SK-N-SH (cell line): ENCODE data around the gene ABCA1. TPM values are rescaled to one million over a fixed set of nuclear protein-coding genes. Genes with fewer than 3 reads are reported as not detected.

Experiments used
- CTCF ChIA-PET: fragments of 300-600, 350-600 bp; formaldehyde crosslinking; extraction: SDS; loops from one replicate; lab custom pipeline; 2021; lab: Yijun Ruan, JAX
- POLR2A ChIA-PET: fragments of 350-600 bp; sonication (Branson Sonifier 250); formaldehyde crosslinking; extraction: SDS; loops from one replicate; lab custom pipeline; 2020; ENCODE audit warnings: antibody characterized with exemption, inconsistent platforms; lab: Yijun Ruan, JAX
- DNase-seq: peaks from one replicate; pipeline ENCODE4 v3.0.0; 2012
- H2AFZ ChIP-seq: fragments of 200-600 bp; sonication (generic); 2 replicates; pipeline ENCODE4 v1.8.1; 2016; ENCODE audit warnings: antibody characterized with exemption, mild to moderate bottlenecking, low read depth
- H3F3A ChIP-seq: fragments of 200-600 bp; sonication (generic); replicated peaks from 2 replicates; pipeline ENCODE3; 2016; ENCODE audit warnings: antibody characterized with exemption, mild to moderate bottlenecking; ENCODE audit not compliant: insufficient read depth
- H3K27ac ChIP-seq, 2 experiments: fragments of 200-500 bp in 1 of 2; fragments of 200-600 bp in 1 of 2; sonication (Bioruptor generic) in 1 of 2; sonication (generic), shearing (Covaris generic) in 1 of 2; 2 replicates each; pipeline versions ENCODE4 v1.5.1 to v1.6.1; 2014 to 2016; ENCODE audit warnings: low read depth in 2 of 2, inconsistent platforms in 1 of 2, low read length in 1 of 2, mild to moderate bottlenecking in 1 of 2, mixed read lengths in 1 of 2
- H3K27me3 ChIP-seq: fragments of 200-600 bp; sonication (generic), shearing (Covaris generic); 2 replicates; pipeline ENCODE4 v1.6.1; 2016; ENCODE audit warnings: mixed run types; ENCODE audit not compliant: insufficient read depth
- H3K36me3 ChIP-seq, 2 experiments: fragments of 200-500 bp in 1 of 2; fragments of 200-600 bp in 1 of 2; sonication (Bioruptor generic) in 1 of 2; sonication (generic) in 1 of 2; replicated peaks in 1 of 2; 2 replicates each; pipeline versions ENCODE3 to v1.5.1; 2014 to 2016; ENCODE audit warnings: low read length in 1 of 2, mild to moderate bottlenecking in 1 of 2; ENCODE audit not compliant: insufficient read depth in 2 of 2, control insufficient read depth in 1 of 2
- H3K4me1 ChIP-seq, 2 experiments: fragments of 200-500 bp in 1 of 2; fragments of 200-600 bp in 1 of 2; sonication (Bioruptor generic) in 1 of 2; sonication (generic), shearing (Covaris generic) in 1 of 2; 2 replicates each; pipeline versions ENCODE4 v1.5.1 to v1.6.1; 2014 to 2016; ENCODE audit warnings: low read depth in 1 of 2, low read length in 1 of 2, mixed run types in 1 of 2; ENCODE audit not compliant: insufficient read depth in 2 of 2, control insufficient read depth in 1 of 2
- H3K4me2 ChIP-seq: fragments of 200-600 bp; sonication (generic), shearing (Covaris generic); 2 replicates; pipeline ENCODE4 v1.6.1; 2017; ENCODE audit warnings: mixed run types
- H3K4me3 ChIP-seq, 2 experiments: fragments of 200-500 bp in 1 of 2; fragments of 200-600 bp in 1 of 2; sonication (Bioruptor generic) in 1 of 2; sonication (generic), shearing (Covaris generic) in 1 of 2; 2 replicates each; pipeline versions ENCODE4 v1.5.1 to v1.8.1; 2014 to 2016; ENCODE audit warnings: low read depth in 2 of 2, inconsistent platforms in 1 of 2, low read length in 1 of 2, mild to moderate bottlenecking in 1 of 2, mixed read lengths in 1 of 2, moderate library complexity in 1 of 2
- H3K79me2 ChIP-seq: fragments of 200-600 bp; sonication (generic); 2 replicates; pipeline ENCODE4 v1.8.1; 2017; ENCODE audit warnings: mild to moderate bottlenecking; ENCODE audit not compliant: insufficient read depth
- H3K9ac ChIP-seq: fragments of 200-600 bp; sonication (generic); 2 replicates; pipeline ENCODE4 v1.6.1; 2017; ENCODE audit warnings: mixed run types
- H3K9me2 ChIP-seq: fragments of 200-600 bp; sonication (generic); 2 replicates; pipeline ENCODE4 v1.6.1; 2017; ENCODE audit warnings: mixed run types
- H3K9me3 ChIP-seq: fragments of 200-600 bp; sonication (generic); 2 replicates; pipeline ENCODE4 v1.6.1; 2017; ENCODE audit warnings: mixed run types, mild to moderate bottlenecking, moderate library complexity
- H4K20me1 ChIP-seq: fragments of 200-600 bp; sonication (generic); 2 replicates; pipeline ENCODE4 v1.6.1; 2017; ENCODE audit warnings: mild to moderate bottlenecking, mixed run types; ENCODE audit not compliant: insufficient read depth
- CHD2 ChIP-seq: fragments of 150-350 bp; IDR thresholded peaks from 2 replicates; pipeline ENCODE4 v1.6.1; 2018; ENCODE audit warnings: low read length; ENCODE audit not compliant: partially characterized antibody
- EP300 ChIP-seq, 2 experiments: IDR thresholded peaks; 2 replicates each; pipeline versions ENCODE4 v1.4.0 to v1.6.1; 2012; ENCODE audit warnings: borderline replicate concordance in 1 of 2, low read depth in 1 of 2, low read length in 1 of 2
- NRF1 ChIP-seq: IDR thresholded peaks from 2 replicates; pipeline ENCODE4 v1.6.1; 2012; ENCODE audit warnings: low read depth, mild to moderate bottlenecking, low read length
- POLR2AphosphoS5 ChIP-seq: IDR thresholded peaks from 2 replicates; pipeline ENCODE4 v1.6.1; 2012; ENCODE audit warnings: low read depth, low read length
- RAD21 ChIP-seq: IDR thresholded peaks from 2 replicates; pipeline ENCODE4 v1.6.1; 2012; ENCODE audit warnings: mild to moderate bottlenecking, low read length
- RCOR1 ChIP-seq: fragments of 150-350 bp; IDR thresholded peaks from 2 replicates; pipeline ENCODE4 v1.6.1; 2017; ENCODE audit warnings: antibody characterized with exemption, low read length
- REST ChIP-seq: IDR thresholded peaks from 2 replicates; pipeline ENCODE4 v1.6.1; 2012; ENCODE audit warnings: mild to moderate bottlenecking, low read depth, low read length, moderate library complexity
- SIN3A ChIP-seq: IDR thresholded peaks from 2 replicates; pipeline ENCODE4 v1.6.1; 2012; ENCODE audit warnings: low read depth, mild to moderate bottlenecking, low read length, moderate library complexity, borderline replicate concordance
- TCF12 ChIP-seq: IDR thresholded peaks from 2 replicates; pipeline ENCODE4 v1.4.0; 2012
- TEAD4 ChIP-seq: IDR thresholded peaks from 2 replicates; pipeline ENCODE4 v1.4.0; 2012; ENCODE audit warnings: mild to moderate bottlenecking, borderline replicate concordance; ENCODE audit not compliant: insufficient read depth
- USF1 ChIP-seq: IDR thresholded peaks from 2 replicates; pipeline ENCODE4 v1.4.0; 2012; ENCODE audit warnings: low read depth, borderline replicate concordance
- WGBS: methylation state at CpG from one replicate; pipeline ENCODE4 v1.1.6; 2017; ENCODE audit warnings: low lambda C conversion rate; 5-methylcytosine and 5-hydroxymethylcytosine counted together
- polyA plus RNA-seq, 3 experiments: library from polyadenylated mRNA; depleted of rRNA; stranded (reverse); fragments of >200 nt; gene quantifications; 2 replicates each; pipeline ENCODE4 v1.2.3, GENCODE V29; 2012

Gene ABCA1
- polyA plus RNA-seq, 1 of the 3 experiments (the other 2 are of a cell fraction): 5.3 TPM

GRCh38 chr9:104844710-104845109 lies 83.2 kb downstream of the ABCA1 start (continued):
- TF ChIP-seq EP300 (IDR thresholded peaks at IDR 0.05; ENCODE audit: borderline replicate concordance in 1 of 2, low read depth in 1 of 2, low read length in 1 of 2) (no peak), USF1 (no peak), TEAD4 (no peak)

GRCh38 chr9:104843644-104844240 lies 84.2 kb downstream of the ABCA1 start:
- no peaks in the 10 kb centered on the region for H3K27me3 ChIP-seq
- WGBS: 67% methylated on average over 4 of the region's 4 CpGs
- no peak overlapping the region for H3K4me2 ChIP-seq
- H3K27ac ChIP-seq: peak overlapping the region in 1 of 2 experiments; percentile 69; a peak in 2 of 4 replicates
- H3K9ac ChIP-seq: no peak overlapping the region
- peak; percentile 60 for DNase-seq
- H4K20me1 ChIP-seq: no peaks in the 10 kb centered on the region
- peaks cover 0 to 9% of the 10 kb centered on the region in 2 experiments for H3K36me3 ChIP-seq
- peaks cover 0 to 20% of the 10 kb centered on the region in 2 experiments; a peak in 2 of 4 replicates for H3K4me1 ChIP-seq
- no peaks in the 10 kb centered on the region for H3F3A ChIP-seq
- TF ChIP-seq SIN3A: no peak
- TF ChIP-seq RCOR1: peak; percentile 73; the same call in 1 of the 2 replicates
- TF ChIP-seq POLR2AphosphoS5: no peak
- TF ChIP-seq NRF1: no peak
- no peak for TF ChIP-seq REST
- TF ChIP-seq CHD2: peak; percentile 65
- peak; percentile 13; the same call in 1 of the 2 replicates for TF ChIP-seq RAD21
- peak in 1 of 2 experiments; percentile 49; a peak in 1 of 4 replicates for TF ChIP-seq EP300 (IDR thresholded peaks at IDR 0.05; ENCODE audit: borderline replicate concordance in 1 of 2, low read depth in 1 of 2, low read length in 1 of 2)
- TF ChIP-seq TCF12: peak; percentile 63; the same call in 1 of the 2 replicates
- TF ChIP-seq, all 33 proteins: peak for 5
- H3K79me2 ChIP-seq: no peaks in the 10 kb centered on the region
- H3K9me2 ChIP-seq: no peaks in the 10 kb centered on the region
- H3K9me3 ChIP-seq: no peaks in the 10 kb centered on the region
- ChIA-PET CTCF (interaction anchor here (0.9 to 3.2 kb wide), 6 partner anchors 15 to 572 kb away, joined by 3 to 23 read pairs (median 3); no protein-coding TSS in a partner anchor), POLR2A (no interaction called here)
- no peak overlapping the region for H2AFZ ChIP-seq
- H3K4me3 ChIP-seq: no peak overlapping the region
